Measurements from ENCODE around the gene PLEKHA5. TPM values are rescaled to one million over a fixed set of nuclear protein-coding genes. Genes with fewer than 3 reads are reported as not detected.

The PLEKHA5 gene
- total and polyA plus RNA-seq, 2 experiments from 2014 or later: 82.8 to 112 TPM

- H2AFZ ChIP-seq: peak overlapping the region; percentile 40; the same call in 1 of the 2 replicates
- H3K4me3 ChIP-seq: no peak overlapping the region
- H3K27me3 Mint-ChIP-seq (ENCODE audit: insufficient read depth, low read depth, poor library complexity): peaks cover 4% of the 10 kb centered on the region
- H3K27ac Mint-ChIP-seq: no peak overlapping the region
- H3K4me1 Mint-ChIP-seq: peaks cover 11% of the 10 kb centered on the region; the same call in 2 of the 3 replicates
- peaks cover 12% of the 10 kb centered on the region for H3K4me1 ChIP-seq (ENCODE audit: insufficient read depth)
- ATAC-seq: no peak
- no peaks in the 10 kb centered on the region for H3K9me2 ChIP-seq (ENCODE audit: insufficient read depth)
- H4K20me1 ChIP-seq (replicated peaks; ENCODE audit: insufficient read depth): no peaks in the 10 kb centered on the region
- DNase-seq (ENCODE audit: low spot score): no peak
- no peaks in the 10 kb centered on the region for H3K9me3 Mint-ChIP-seq
- TF ChIP-seq JUNB (IDR thresholded peaks at IDR 0.05; ENCODE audit: unreplicated experiment) (no peak), EZH2phosphoT487 (IDR thresholded peaks at IDR 0.05; ENCODE audit: unreplicated experiment) (no peak), POLR2AphosphoS5 (IDR thresholded peaks at IDR 0.05; ENCODE audit: low read depth) (no peak), ZNF114 (CRISPR knock-in tag; IDR thresholded peaks at IDR 0.05) (no peak), STAT1 (IDR thresholded peaks at IDR 0.05; ENCODE audit: unreplicated experiment) (no peak), ZNF331 (CRISPR knock-in tag; IDR thresholded peaks at IDR 0.05; ENCODE audit: low read depth) (no peak), CTCF (conservative IDR thresholded peaks at IDR 0.05; ENCODE audit: low read depth in 2 of 2) (no peak), EZH2 (IDR thresholded peaks at IDR 0.05; ENCODE audit: low read depth, unreplicated experiment) (no peak)
- TF ChIP-seq, protein P1, sequence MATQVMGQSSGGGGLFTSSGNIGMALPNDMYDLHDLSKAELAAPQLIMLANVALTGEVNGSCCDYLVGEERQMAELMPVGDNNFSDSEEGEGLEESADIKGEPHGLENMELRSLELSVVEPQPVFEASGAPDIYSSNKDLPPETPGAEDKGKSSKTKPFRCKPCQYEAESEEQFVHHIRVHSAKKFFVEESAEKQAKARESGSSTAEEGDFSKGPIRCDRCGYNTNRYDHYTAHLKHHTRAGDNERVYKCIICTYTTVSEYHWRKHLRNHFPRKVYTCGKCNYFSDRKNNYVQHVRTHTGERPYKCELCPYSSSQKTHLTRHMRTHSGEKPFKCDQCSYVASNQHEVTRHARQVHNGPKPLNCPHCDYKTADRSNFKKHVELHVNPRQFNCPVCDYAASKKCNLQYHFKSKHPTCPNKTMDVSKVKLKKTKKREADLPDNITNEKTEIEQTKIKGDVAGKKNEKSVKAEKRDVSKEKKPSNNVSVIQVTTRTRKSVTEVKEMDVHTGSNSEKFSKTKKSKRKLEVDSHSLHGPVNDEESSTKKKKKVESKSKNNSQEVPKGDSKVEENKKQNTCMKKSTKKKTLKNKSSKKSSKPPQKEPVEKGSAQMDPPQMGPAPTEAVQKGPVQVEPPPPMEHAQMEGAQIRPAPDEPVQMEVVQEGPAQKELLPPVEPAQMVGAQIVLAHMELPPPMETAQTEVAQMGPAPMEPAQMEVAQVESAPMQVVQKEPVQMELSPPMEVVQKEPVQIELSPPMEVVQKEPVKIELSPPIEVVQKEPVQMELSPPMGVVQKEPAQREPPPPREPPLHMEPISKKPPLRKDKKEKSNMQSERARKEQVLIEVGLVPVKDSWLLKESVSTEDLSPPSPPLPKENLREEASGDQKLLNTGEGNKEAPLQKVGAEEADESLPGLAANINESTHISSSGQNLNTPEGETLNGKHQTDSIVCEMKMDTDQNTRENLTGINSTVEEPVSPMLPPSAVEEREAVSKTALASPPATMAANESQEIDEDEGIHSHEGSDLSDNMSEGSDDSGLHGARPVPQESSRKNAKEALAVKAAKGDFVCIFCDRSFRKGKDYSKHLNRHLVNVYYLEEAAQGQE (IDR thresholded peaks at IDR 0.05; ENCODE audit: unreplicated experiment): no peak
- TF ChIP-seq, protein P2, sequence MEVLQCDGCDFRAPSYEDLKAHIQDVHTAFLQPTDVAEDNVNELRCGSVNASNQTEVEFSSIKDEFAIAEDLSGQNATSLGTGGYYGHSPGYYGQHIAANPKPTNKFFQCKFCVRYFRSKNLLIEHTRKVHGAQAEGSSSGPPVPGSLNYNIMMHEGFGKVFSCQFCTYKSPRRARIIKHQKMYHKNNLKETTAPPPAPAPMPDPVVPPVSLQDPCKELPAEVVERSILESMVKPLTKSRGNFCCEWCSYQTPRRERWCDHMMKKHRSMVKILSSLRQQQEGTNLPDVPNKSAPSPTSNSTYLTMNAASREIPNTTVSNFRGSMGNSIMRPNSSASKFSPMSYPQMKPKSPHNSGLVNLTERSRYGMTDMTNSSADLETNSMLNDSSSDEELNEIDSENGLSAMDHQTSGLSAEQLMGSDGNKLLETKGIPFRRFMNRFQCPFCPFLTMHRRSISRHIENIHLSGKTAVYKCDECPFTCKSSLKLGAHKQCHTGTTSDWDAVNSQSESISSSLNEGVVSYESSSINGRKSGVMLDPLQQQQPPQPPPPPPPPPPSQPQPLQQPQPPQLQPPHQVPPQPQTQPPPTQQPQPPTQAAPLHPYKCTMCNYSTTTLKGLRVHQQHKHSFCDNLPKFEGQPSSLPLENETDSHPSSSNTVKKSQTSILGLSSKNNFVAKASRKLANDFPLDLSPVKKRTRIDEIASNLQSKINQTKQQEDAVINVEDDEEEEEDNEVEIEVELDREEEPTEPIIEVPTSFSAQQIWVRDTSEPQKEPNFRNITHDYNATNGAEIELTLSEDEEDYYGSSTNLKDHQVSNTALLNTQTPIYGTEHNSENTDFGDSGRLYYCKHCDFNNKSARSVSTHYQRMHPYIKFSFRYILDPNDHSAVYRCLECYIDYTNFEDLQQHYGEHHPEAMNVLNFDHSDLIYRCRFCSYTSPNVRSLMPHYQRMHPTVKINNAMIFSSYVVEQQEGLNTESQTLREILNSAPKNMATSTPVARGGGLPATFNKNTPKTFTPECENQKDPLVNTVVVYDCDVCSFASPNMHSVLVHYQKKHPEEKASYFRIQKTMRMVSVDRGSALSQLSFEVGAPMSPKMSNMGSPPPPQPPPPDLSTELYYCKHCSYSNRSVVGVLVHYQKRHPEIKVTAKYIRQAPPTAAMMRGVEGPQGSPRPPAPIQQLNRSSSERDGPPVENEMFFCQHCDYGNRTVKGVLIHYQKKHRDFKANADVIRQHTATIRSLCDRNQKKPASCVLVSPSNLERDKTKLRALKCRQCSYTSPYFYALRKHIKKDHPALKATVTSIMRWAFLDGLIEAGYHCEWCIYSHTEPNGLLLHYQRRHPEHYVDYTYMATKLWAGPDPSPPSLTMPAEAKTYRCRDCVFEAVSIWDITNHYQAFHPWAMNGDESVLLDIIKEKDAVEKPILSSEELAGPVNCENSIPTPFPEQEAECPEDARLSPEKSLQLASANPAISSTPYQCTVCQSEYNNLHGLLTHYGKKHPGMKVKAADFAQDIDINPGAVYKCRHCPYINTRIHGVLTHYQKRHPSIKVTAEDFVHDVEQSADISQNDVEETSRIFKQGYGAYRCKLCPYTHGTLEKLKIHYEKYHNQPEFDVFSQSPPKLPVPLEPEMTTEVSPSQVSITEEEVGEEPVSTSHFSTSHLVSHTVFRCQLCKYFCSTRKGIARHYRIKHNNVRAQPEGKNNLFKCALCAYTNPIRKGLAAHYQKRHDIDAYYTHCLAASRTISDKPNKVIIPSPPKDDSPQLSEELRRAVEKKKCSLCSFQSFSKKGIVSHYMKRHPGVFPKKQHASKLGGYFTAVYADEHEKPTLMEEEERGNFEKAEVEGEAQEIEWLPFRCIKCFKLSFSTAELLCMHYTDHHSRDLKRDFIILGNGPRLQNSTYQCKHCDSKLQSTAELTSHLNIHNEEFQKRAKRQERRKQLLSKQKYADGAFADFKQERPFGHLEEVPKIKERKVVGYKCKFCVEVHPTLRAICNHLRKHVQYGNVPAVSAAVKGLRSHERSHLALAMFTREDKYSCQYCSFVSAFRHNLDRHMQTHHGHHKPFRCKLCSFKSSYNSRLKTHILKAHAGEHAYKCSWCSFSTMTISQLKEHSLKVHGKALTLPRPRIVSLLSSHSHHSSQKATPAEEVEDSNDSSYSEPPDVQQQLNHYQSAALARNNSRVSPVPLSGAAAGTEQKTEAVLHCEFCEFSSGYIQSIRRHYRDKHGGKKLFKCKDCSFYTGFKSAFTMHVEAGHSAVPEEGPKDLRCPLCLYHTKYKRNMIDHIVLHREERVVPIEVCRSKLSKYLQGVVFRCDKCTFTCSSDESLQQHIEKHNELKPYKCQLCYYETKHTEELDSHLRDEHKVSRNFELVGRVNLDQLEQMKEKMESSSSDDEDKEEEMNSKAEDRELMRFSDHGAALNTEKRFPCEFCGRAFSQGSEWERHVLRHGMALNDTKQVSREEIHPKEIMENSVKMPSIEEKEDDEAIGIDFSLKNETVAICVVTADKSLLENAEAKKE (CRISPR knock-in tag; IDR thresholded peaks at IDR 0.05): no peak
- TF ChIP-seq, protein P3, sequence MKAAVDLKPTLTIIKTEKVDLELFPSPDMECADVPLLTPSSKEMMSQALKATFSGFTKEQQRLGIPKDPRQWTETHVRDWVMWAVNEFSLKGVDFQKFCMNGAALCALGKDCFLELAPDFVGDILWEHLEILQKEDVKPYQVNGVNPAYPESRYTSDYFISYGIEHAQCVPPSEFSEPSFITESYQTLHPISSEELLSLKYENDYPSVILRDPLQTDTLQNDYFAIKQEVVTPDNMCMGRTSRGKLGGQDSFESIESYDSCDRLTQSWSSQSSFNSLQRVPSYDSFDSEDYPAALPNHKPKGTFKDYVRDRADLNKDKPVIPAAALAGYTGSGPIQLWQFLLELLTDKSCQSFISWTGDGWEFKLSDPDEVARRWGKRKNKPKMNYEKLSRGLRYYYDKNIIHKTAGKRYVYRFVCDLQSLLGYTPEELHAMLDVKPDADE (IDR thresholded peaks at IDR 0.05): no peak
- H3K36me3 Mint-ChIP-seq (ENCODE audit: low read depth): no peaks in the 10 kb centered on the region
- no peaks in the 10 kb centered on the region for H3K79me2 ChIP-seq (replicated peaks; ENCODE audit: insufficient read depth)
- no peak overlapping the region for H3K4me3 Mint-ChIP-seq
- H3F3A ChIP-seq (replicated peaks; ENCODE audit: low read depth): no peaks in the 10 kb centered on the region
- no peaks in the 10 kb centered on the region for H3K36me3 ChIP-seq (ENCODE audit: insufficient read depth)
- no peaks in the 10 kb centered on the region for H3K27me3 ChIP-seq (ENCODE audit: insufficient read depth)
- H3K27ac ChIP-seq (ENCODE audit: low read depth): no peak overlapping the region
- H3K4me2 ChIP-seq: no peak overlapping the region
These were observed 21.8 kb upstream of the PLEKHA5 start for GRCh38 chr12:19107750-19108149.

Measured in GM23338 (cell line).